Measurements from ENCODE around the gene HBA1. TPM values are rescaled to one million over a fixed set of nuclear protein-coding genes. Genes with fewer than 3 reads are reported as not detected.

HBA1 gene
- total and polyA plus RNA-seq, 10 donors: 77.8 to 25,333 (median 2,131) TPM

GRCh38 chr16:133716-134115 lies 42.8 kb upstream of the HBA1 start:
- intact Hi-C loops (cut with DNase I; ENCODE audit: low total_unique reads): no loop called here
- H3K4me3 ChIP-seq: no peak overlapping the region
- H3K27me3 ChIP-seq (replicated peaks in 1 of 7): no peaks in the 10 kb centered on the region
- H3K4me1 ChIP-seq: peaks cover 4 to 50% (median 19%) of the 10 kb centered on the region in 6 donors
- H3K27ac ChIP-seq: no peak overlapping the region
- TF ChIP-seq POLR2AphosphoS5 (IDR thresholded peaks at IDR 0.05) (no peak), CTCF (IDR thresholded peaks at IDR 0.05 in 8 of 11, conservative IDR thresholded peaks at IDR 0.05 in 3 of 11) (no peak), POLR2A (IDR thresholded peaks at IDR 0.05) (no peak)
- peaks cover 0 to 9% (median 0%) of the 10 kb centered on the region in 6 donors for H3K36me3 ChIP-seq
- H3K9me3 ChIP-seq: no peaks in the 10 kb centered on the region
- DNase-seq: no peak
- 95 to 100% (median 99%) methylated on average over 2 of the region's 2 CpGs for WGBS, 5 donors

GRCh38 chr16:138049-138417 lies 38.4 kb upstream of the HBA1 start:
- TF ChIP-seq CTCF (IDR thresholded peaks at IDR 0.05 in 8 of 11, conservative IDR thresholded peaks at IDR 0.05 in 3 of 11): no peak
- TF ChIP-seq POLR2A (IDR thresholded peaks at IDR 0.05): no peak
- no peak for TF ChIP-seq POLR2AphosphoS5 (IDR thresholded peaks at IDR 0.05)
- intact Hi-C loops (cut with DNase I; ENCODE audit: low total_unique reads): no loop called here
- peaks cover 0 to 4% (median 0%) of the 10 kb centered on the region in 7 donors for H3K27me3 ChIP-seq (replicated peaks in 1 of 7)
- peaks cover 4 to 50% (median 21%) of the 10 kb centered on the region in 6 donors for H3K4me1 ChIP-seq
- WGBS, 5 donors: 0 to 2% (median 0%) methylated on average over 13 to 30 of the region's 30 CpGs
- H3K9me3 ChIP-seq: no peaks in the 10 kb centered on the region
- peak; percentile 87 for DNase-seq
- peak overlapping the region; percentile 38 to 85 (median 62) for H3K4me3 ChIP-seq
- no peaks in the 10 kb centered on the region for H3K36me3 ChIP-seq
- H3K27ac ChIP-seq: peak overlapping the region in 5 of 8 donors; percentile 43 to 94 (median 91)

GRCh38 chr16:140175-140857 lies 36.2 kb upstream of the HBA1 start:
- DNase-seq: peak; percentile 21
- 75 to 81% (median 79%) methylated on average over 10 of the region's 10 CpGs for WGBS, 5 donors
- intact Hi-C loops (cut with DNase I; ENCODE audit: low total_unique reads): no loop called here
- H3K27me3 ChIP-seq (replicated peaks in 1 of 7): peaks cover 0 to 14% (median 0%) of the 10 kb centered on the region in 7 donors
- no peak overlapping the region for H3K27ac ChIP-seq
- H3K36me3 ChIP-seq: no peaks in the 10 kb centered on the region
- H3K9me3 ChIP-seq: no peaks in the 10 kb centered on the region
- H3K4me1 ChIP-seq: peaks cover 4 to 35% (median 21%) of the 10 kb centered on the region in 6 donors
- H3K4me3 ChIP-seq: no peak overlapping the region
- TF ChIP-seq CTCF (IDR thresholded peaks at IDR 0.05 in 8 of 11, conservative IDR thresholded peaks at IDR 0.05 in 3 of 11) (no peak), POLR2AphosphoS5 (IDR thresholded peaks at IDR 0.05) (no peak), POLR2A (IDR thresholded peaks at IDR 0.05) (no peak)

GRCh38 chr16:142405-142967 lies 34.0 kb upstream of the HBA1 start:
- Histone ChIP-seq H3K36me3 (no peaks in the 10 kb centered on the region), H3K4me3 (no peak overlapping the region)
- intact Hi-C loops (cut with DNase I; ENCODE audit: low total_unique reads): no loop called here

More at GRCh38 chr16:142405-142967, 34.0 kb upstream of the HBA1 start:
- Histone ChIP-seq H3K27me3 (replicated peaks in 1 of 7) (peaks cover 0 to 14% (median 0%) of the 10 kb centered on the region in 7 donors), H3K27ac (no peak overlapping the region), H3K9me3 (no peaks in the 10 kb centered on the region), H3K4me1 (peaks cover 2 to 13% (median 5%) of the 10 kb centered on the region in 6 donors)
- TF ChIP-seq CTCF (IDR thresholded peaks at IDR 0.05 in 8 of 11, conservative IDR thresholded peaks at IDR 0.05 in 3 of 11) (no peak), POLR2AphosphoS5 (IDR thresholded peaks at IDR 0.05) (no peak), POLR2A (IDR thresholded peaks at IDR 0.05) (no peak)
- peak; percentile 35 for DNase-seq
- WGBS, 5 donors: 76 to 87% (median 81%) methylated on average over 12 of the region's 12 CpGs

Measured in spleen (tissue), 11 donors.